DMS153 treated with DMSO at 0.1 percent for 48 hours (cell line): Measurements from ENCODE around the gene ISX.
"Not testable (repeated sequence)": the region's sequence is repeated elsewhere in the genome, so short reads cannot be mapped to it uniquely, and the experiment has no call there.

Source experiments
- DNase-seq: peaks from one replicate; lab custom pipeline; 2025; ENCODE audit not compliant: unreplicated experiment; lab: John Stamatoyannopoulos, UW

The ISX gene

DNA sequence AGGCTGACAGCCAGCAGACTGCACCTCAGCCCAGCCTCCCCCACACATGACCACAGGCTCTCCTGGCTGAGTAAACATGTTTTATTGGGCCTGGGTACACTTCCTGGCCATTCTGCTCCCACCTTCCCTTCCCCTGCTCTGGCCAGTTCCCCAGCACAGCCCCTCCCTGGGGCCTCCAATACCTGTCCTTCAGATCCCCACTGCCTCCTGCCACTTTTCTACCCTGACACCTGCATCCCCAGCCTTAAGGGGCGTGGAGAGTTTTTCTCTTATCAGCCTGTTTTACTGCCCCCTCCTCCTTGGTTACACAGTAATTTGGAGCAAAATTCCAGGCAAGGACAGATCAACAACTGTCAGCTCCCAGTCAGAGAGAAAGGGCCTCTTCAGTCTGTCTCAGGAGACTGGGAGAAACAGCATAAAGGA is at the start of gene ISX:
TSS of gene ISX (plus strand) at position 363 of the 423 bp plus-strand sequence. CDS start 930 bp downstream, outside the sequence.
- peak; percentile 69 for DNase-seq

DNA sequence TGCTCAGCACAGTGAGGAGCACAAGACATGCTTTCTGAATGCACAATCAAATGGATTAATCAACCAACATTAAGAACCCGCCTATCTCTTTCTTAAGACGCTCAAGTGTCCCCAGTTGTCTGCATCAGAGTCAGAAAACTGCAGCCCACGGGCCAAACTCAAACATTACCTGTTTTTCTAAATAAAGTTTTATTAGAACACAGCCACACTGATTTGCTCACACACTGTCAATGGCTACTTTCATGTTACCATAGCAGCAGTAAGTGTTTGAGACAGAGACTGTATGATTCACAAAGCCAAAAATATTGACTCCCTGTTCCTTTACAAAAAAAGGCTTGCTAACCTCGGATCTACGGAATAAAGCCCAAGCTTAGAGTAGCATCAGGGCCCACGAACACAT is 49.0 kb upstream of the ISX start:
- no peak for DNase-seq

DNA sequence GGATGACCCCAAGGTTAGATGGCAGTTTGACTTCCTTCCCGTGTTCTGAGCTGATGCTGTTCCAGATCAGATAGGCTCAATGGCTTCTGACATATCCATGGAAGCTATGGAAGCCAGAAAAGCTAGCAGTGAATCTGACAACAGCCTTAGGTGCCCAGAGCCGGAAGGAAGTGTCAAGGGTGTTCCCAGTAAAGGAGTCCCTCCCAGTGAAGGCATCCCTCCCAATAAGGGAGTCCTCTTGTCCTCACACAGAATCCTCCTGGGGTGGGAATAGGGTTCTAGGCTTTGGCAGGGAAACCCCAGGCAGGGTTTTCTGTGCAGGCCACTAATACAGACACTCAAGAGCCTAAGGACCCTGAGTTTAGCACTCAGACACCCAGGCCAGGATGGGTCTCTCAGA is 47.0 kb upstream of the ISX start:
- no peak for DNase-seq

DNA sequence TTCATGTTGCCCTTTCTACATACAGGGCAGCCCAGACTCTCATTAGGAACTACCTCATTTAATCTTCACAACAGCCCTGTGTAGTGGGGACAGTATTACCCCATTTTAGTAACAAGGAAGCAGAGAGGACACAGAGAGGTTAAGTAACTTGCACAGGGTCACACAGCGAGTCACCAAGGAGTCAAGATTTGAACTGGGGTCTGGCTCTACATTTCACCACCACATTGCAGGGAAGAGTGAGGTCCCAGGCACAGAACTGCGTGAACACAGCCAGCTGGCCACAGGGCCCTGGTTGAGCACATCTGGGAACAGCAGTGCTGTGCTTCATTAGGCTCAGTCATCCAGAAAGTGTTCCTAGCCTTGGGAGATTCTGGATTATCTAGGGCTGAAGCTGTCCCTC is 45.4 kb upstream of the ISX start:
- no peak for DNase-seq

DNA sequence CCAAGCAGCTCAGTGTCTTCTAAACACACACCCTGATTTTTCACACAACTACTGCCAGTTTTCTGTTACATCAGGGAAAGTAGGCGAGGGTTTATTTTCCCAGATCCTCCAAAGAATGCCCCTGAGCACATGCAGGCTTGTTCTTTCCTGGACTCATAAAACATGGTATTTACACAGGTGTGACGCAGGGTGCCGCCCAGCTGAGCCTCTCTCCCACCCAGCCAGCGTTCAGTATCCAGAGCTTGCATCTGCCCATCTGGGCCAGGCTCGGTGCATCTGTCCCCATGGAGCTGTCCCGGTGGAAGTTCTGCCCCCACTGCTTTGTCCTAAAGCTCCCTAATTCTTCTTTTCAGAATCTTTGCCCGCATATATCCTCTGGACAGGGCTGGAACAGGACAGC is 44.8 kb upstream of the ISX start:
- DNase-seq, result peak; percentile 80

DNA sequence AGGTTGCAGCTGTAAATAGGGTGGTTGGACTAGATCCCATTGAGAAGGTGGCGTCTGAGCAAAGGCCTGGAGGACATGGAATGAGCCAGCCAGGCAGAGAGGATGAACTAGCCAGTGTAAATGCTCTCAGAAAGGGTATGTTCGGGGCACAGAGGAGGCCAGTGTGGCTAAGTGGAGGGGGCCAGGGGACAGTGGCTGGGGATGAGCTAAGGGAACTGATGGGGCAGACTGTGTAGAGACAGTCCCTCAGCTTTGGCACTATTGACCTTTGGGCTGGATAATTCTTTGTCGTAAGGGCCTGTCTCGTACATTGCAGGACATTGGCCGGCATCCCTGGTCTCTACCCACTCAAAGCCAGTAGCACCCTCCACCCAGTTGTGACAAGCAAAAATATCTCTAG is 43.7 kb upstream of the ISX start:
- DNase-seq, result no peak

DNA sequence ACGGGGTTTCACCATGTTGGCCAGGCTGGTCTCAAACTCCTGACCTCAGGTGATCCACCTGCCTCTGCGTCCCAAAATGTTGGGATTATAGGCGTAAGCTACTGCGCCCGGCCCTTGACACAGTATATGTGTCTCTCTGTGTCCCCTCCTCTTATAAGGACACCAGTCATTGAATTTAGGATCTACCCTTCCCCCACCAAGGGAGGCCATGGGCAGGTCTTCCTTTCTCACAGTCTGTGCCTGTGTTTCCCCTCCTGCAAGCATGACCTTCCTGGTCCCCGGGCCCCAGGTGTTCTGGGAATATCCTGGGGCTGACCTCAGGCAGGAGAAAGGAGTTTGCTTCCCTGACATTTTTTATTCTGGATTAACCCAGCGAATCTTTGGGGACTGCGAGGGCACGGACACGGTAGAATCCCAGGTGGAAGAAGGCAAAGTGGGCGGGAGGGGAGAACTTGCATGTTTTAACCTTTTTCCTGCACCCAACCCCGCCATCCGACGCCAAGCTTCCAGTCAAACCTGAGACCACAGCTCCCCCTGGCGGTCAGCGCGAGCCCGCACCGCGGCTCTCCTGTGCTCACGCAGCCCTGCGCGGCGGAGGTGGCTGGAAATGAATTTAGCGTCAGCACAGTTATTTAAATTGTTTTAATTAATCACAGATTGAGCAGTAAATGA is 42.1 kb upstream of the ISX start:
- peak; percentile 41 for DNase-seq

DNA sequence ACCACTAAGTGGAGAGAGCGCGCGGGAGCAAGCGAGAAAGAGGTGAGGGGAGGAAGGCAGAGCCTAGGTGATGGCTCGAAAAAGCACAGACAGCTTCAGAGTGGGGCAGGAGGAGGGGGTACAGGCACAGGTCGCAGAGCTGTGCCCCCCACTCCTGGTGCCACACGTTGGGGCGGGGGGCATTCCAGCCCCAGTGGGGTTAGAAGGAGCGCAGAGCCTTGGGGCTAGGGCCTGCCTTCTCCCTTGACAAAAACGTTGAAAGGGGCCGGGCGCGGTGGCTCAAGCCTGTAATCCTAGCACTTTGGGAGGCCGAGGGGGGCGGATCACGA is 41.6 kb upstream of the ISX start:
- DNase-seq, result no peak

DNA sequence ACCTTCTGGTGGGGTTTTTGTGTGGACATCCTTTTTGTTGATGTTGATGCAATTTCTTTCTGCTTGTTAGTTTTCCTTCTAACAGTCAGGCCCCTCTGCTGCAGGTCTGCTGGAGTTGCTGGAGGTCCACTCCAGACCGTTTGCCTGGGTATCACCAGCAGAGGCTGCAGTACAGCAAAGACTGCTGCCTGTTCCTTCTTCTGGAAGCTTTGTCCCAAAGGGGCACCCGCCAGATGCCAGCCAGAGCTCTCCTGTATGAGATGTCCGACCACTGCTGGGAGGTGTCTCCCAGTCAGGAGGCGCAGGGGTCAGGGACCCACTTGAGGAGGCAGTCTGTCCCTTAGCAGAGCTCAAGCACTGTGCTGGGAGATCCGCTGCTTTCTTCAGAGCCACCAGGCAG is 35.8 kb upstream of the ISX start:
- DNase-seq, result not testable (repeated sequence)

DNA sequence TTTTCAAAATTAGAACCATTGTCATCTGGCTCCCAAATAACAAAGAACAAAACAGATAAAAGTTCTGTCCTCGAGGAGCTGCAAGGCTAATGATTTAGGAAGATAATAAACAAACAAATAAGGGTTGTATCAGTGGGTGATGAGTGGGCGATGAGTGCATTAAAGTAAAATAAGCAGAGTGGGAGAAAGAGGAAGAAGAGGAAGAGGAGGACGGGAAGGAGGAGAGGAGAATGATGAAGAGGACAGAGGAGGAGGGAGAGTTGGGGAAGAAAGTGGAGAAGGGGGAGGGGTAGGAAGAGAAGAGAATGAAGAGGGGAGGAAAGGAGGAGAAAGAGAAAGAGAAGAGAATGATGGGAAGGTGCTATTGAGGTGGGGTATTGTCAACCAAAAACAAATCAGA is 33.4 kb upstream of the ISX start:
- DNase-seq, result no peak

DNA sequence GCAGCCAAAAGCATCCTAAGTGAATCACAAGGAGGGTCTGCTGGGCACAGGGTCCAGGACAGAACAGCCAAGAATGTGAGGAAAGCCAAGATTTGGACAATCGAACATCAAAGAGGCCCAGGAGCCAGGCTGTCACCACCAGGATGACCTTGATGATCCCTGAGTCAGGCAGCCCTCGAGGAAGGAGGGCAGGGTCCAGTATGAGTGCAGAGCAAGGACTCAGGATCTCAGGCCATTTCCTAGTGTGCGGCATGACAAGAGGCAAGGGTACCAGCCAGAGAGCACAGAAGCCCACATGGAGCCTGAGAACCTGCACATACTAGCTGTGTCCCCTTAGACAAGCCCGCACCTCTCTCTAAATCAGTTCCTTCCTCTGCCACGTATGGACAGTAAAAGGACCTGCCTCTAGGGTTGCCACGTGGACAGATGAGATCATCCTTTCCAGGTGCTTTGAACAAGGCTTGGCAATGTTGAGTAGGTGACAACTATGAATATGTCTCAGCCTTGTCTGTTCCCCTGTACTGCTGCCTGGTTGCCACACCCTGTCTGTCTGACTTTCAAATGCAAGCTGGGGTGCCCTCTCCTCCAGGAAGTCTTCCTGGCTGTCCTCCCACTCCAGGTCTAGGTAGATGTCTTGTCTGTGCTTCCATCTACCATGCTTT is 32.2 kb upstream of the ISX start:
- no peak for DNase-seq

DNA sequence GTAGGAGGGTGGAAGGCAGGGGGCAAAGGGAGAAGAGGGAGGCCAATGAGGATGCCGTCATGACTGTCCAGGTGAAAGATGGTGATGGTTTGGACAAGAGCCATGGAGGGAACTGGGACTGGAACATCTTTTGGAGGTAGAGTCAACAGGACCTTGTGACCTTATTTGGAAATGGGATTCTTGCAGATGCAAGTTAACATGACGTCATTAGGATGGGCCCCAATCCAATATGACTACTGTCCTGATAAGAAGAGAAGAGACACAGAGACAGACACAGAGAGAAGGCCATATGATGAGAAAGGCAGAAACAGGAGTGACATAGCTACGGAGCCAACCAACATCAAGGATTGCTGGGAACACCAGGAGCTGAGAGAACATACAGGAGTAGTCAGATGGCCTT is 31.0 kb upstream of the ISX start:
- no peak for DNase-seq

DNA sequence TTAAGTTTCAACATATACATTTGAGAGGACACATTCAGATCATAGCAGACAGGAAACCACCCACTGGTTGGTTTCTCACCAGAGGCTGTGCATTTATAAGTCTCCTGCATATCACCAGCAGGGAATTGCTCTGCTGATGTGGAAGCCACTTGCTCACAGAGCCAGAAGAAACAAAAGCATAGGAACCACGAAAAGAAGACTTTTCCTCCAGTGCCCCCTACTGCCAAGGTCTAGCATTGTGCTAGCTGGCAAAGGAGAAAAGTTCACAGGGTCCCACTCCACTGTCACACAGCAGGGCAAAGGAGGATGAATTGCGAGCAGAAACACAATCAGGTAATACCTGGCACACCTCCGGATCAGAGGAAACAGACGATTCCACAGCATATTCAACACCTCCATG is 28.9 kb upstream of the ISX start:
- peak; percentile 4 for DNase-seq

DNA sequence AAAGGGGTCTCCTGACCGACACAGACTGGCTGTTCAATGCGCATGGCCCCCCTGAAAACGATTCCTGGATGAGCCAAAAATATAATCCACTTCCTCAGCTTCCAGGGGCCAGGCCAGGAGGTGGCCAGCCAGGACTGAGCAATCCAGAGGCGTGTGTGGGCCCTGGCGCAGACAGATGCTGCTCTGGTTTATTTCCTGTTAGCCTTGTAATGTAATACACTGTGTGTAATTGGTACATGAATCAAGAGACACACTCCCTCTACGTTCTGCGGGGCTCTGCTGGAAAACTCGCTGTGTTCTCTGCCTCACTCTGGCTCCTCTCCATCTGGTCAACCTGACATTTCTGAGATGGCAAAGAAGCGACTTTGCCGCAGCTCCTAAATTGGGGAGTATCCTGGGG is 26.3 kb upstream of the ISX start:
- DNase-seq, result no peak

DNA sequence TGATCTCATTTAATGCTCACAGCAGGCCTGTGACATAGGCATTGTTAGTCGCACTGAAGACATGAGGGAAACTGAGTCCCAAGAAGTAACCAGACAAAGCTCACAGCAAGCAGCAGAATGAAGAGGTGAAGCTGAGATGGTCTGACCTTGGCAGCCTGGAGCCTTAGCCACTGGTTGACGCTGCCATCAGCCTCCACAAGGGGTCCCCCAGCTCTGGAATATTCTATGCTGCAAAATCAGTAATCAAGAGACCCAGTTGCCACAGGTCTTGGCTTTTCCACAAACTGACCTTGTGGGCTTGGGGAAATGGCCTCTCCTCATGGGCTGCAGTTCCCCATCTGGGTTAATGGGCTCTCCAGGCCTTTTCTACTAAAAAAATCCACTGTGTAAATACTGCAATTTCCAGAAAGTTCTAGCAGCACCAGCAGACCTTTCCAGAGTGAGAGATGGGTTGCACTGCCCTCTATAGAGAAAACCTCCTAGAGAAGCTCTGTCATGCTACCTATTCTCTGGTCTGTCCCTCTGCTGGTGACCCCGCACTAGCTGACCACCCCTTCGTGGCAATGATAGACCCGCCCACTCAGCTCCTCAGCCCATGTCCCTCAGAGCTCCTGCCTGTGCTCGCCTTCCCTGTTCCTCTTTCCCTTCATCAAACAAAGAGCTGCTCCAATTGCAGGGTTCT is 22.6 kb upstream of the ISX start:
- DNase-seq, result no peak

DNA sequence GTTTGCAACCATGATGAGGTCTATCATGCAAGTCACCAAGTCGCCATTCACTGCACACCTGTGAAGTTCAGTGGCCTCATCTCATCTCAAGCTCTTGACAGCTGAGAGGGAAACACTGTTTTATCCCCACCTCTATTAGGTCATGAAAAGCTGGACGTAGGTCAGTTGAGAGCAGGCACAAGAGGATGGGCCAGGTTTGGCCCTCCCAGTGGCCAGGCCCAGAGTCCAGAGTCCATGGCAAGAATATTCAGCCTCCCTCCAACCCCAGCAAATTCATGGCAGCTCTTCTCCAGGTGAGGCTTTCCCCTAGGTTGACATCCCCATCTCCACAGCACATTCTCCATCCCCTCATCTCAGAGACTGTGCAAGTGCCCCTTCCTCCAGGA is 22.0 kb upstream of the ISX start:
- no peak for DNase-seq

DNA sequence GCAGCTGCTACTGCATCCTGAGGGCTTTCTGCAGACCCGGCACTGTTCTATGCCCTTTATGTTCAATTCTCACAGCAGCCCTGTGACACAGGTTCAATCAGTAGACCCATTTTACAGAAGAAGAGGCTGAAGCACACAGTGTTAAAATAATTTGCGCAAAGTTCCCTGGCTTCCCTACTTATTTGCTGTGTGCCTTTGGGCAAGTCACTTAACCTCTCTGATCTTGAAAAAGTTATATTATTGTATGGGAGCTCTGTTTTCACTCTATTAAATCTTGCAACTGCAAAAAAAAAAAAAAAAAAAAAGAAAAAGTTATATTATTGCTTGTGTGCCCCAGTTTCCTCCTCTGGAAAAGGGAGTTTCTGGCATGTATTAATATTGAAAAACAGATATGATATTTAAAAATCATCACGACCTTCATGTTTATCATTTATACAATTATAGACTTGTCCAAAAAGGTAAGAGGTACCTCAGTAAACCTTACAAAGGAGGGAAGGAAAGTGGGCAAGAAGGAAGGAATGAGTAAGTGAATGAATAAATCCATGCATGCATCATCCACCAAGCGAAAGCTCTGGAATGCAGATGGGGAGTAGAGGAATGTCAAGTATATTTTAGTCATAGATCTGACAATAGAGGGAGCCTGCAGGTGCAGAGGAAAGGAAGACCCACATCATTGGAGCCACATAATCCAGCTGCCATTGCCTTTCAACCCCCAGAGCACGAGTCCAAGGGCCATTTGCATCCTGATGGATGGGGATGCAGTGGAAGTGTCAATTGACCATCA is 21.2 kb upstream of the ISX start:
- DNase-seq, result no peak

DNA sequence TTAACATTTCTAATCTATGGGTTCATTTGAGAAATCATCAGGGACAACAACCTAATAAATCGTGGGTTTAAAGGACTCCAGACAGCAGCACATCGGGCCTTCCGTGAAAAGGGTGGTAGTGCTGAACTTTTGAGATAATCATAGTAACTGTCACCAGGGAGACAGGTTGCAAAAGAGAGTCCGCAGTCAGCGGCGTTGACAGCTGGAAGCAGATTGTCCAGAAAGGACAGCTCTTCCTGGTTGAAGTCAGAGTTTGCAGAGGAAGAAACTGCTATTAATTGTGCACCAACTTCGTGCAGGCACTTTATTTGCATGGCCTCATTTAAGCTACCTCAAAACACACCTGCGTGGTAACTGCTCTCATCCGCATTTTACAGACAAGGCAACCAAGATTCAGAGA is 20.5 kb upstream of the ISX start:
- DNase-seq, result no peak

DNA sequence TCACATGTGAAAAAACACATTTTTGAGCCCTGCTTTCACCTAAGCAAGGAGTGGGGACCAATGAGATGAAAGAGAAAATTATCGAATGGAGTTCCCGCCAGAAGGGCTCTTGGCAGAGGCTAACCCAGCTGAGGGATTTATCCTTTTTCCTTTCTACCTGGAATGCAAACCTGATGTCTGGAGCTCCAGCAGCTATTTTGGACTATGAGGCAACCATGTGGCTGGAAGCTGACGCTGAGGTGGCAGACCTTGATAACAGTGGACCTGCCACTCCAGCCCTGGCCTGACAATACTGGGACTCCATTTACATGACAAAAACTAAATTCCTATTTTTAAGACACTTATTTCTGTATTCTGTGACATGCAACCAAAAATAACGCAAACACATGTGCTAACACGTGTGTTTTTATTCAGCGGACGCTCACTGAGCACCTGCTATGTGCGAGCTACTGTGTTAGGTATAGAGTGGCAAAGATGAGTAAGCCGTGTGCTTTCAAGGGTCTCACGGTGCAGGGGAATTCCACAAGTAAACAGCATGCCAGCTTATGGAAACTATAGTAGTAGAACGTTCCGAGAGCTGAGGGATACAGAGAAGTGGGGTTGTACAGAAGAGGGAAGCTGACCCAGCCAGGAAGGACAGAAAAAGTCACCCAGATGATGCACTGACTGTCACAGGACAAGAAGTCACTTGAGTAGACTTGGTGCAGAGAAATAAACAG is 19.1 kb upstream of the ISX start:
- no peak for DNase-seq

DNA sequence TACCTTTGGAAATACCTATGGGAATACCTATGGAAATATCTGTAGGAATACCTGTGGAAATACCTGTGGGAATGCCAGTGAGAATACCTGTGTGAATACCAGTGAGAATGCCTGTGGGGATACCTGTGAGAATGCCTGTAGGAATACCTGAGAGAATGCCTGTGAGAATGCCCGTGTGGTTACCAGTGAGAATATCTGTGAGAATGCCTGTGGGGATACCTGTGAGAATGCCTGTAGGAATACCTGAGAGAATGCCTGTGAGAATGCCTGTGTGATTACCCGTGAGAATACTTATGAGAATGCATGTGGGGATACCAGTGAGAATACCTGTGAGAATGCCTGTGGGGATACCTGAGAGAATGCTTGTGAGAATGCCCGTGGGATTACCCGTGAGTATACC is 15.9 kb upstream of the ISX start:
- not testable (repeated sequence) for DNase-seq

DNA sequence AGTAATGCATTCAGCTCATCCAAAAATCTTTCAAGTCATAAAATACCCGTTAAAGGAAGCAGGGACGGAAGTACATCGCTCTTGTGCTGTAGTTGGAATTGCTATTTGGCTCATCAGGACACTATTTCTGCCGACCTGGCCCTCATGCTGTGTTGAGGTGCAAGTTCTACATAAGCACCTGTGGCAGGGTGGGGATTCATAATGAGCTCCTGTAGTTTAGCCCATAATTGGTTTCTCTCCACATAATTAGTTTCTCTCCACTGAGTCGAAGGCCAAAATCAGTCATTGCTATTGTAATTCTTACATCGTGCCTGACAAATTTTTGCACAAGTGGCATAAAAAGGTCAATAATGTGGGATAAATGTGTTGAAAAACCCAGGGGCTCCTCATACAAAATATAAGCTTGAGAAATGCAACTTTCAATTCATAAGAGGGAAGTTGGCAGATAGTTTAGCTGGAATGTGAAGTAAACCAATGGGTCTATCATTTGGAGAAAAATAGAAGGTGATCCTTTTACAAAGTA is 14.9 kb upstream of the ISX start:
- no peak for DNase-seq
